Osteocyte (in vitro differentiated cells): ENCODE measurements around the gene FLOT2. TPM values are rescaled to one million over a fixed set of nuclear protein-coding genes. Genes with fewer than 3 reads are reported as not detected.

Source experiments
- DNase-seq: peaks from one replicate; pipeline ENCODE4 v3.0.0; 2021; ENCODE audit warnings: mixed read lengths; ENCODE audit not compliant: unreplicated experiment; ENCODE audit errors: extremely low spot score
- H3K27ac Mint-ChIP-seq: one replicate; pipeline ENCODE4 v1.8.0; 2021; ENCODE audit warnings: mild to moderate bottlenecking, mixed read lengths; ENCODE audit not compliant: unreplicated experiment
- H3K27me3 Mint-ChIP-seq: one replicate; pipeline ENCODE4 v1.8.0; 2021; ENCODE audit warnings: mixed read lengths; ENCODE audit not compliant: unreplicated experiment
- H3K36me3 Mint-ChIP-seq: one replicate; pipeline ENCODE4 v1.8.0; 2021; ENCODE audit warnings: mixed read lengths; ENCODE audit not compliant: unreplicated experiment
- H3K4me1 Mint-ChIP-seq: one replicate; pipeline ENCODE4 v1.8.0; 2021; ENCODE audit warnings: mixed read lengths; ENCODE audit not compliant: unreplicated experiment
- H3K4me3 Mint-ChIP-seq: one replicate; pipeline ENCODE4 v1.8.0; 2021; ENCODE audit warnings: mild to moderate bottlenecking, moderate library complexity, mixed read lengths; ENCODE audit not compliant: unreplicated experiment
- H3K9me3 Mint-ChIP-seq: one replicate; pipeline ENCODE4 v1.8.0; 2021; ENCODE audit warnings: mixed read lengths; ENCODE audit not compliant: unreplicated experiment
- total RNA-seq: library from RNA; stranded (reverse); gene quantifications from 2 replicates; pipeline ENCODE4 v1.2.1, GENCODE V29; 2021
- TF ChIP-seq, protein P1 (sequence below): fragments of 200-600 bp; sonication (generic); IDR thresholded peaks from 2 replicates; pipeline ENCODE4 v1.5.0; 2021; ENCODE audit warnings: antibody characterized with exemption, mild to moderate bottlenecking, moderate library complexity

FLOT2 gene
- total RNA-seq, 1 donor from 2014 or later = 95.8 TPM

DNA sequence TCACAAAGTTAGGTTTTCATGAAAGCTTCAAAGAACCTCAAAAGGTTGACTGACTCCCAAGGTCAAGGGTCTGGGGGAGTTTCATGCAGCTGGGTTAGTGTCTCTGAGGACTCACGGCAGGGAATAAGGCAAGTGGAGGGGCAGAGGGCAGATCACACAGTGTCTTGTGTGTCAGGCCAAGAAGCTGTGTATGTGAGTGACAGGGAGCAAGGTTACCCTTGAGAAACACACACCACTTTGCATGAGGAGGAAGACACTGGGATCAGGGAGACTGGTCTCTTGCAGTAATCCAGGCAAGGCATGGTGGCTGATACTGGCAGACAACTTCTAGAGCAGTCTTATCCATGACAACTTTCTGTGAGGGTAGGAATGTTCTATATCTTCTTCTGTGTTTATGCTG, 6.3 kb downstream of the FLOT2 start:
- Mint-ChIP-seq H3K36me3 (peaks cover 7% of the 10 kb centered on the region), H3K9me3 (no peaks in the 10 kb centered on the region), H3K27ac (no peak overlapping the region), H3K4me1 (peaks cover 37% of the 10 kb centered on the region), H3K27me3 (no peaks in the 10 kb centered on the region), H3K4me3 (no peak overlapping the region)
- TF ChIP-seq, protein P1, sequence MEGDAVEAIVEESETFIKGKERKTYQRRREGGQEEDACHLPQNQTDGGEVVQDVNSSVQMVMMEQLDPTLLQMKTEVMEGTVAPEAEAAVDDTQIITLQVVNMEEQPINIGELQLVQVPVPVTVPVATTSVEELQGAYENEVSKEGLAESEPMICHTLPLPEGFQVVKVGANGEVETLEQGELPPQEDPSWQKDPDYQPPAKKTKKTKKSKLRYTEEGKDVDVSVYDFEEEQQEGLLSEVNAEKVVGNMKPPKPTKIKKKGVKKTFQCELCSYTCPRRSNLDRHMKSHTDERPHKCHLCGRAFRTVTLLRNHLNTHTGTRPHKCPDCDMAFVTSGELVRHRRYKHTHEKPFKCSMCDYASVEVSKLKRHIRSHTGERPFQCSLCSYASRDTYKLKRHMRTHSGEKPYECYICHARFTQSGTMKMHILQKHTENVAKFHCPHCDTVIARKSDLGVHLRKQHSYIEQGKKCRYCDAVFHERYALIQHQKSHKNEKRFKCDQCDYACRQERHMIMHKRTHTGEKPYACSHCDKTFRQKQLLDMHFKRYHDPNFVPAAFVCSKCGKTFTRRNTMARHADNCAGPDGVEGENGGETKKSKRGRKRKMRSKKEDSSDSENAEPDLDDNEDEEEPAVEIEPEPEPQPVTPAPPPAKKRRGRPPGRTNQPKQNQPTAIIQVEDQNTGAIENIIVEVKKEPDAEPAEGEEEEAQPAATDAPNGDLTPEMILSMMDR = no peak
- no peak for DNase-seq

DNA sequence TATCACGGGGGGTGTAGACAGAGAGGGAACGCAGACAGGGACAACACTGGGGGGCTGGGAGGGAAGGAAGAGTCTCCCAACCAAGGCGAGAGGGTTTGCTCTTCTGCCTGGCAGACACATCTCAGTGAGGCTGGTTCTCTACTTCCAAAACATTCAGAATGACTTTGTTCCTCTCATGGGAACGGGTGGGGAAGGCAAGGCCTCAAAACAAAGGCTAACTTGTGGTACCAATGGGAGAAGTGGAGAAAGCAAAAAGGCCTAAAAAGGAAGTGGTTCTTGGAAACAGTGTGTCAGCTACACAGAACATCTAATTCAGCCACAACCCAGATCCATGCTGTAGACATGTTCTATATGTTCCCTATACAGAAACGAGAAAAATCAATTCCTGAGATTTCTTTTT, 7.5 kb downstream of the FLOT2 start:
- H3K9me3 Mint-ChIP-seq = no peaks in the 10 kb centered on the region
- TF ChIP-seq, protein P1 = no peak
- H3K4me3 Mint-ChIP-seq = no peak overlapping the region
- DNase-seq = no peak
- H3K27ac Mint-ChIP-seq = no peak overlapping the region
- peaks cover 8% of the 10 kb centered on the region for H3K36me3 Mint-ChIP-seq
- H3K27me3 Mint-ChIP-seq = no peaks in the 10 kb centered on the region
- H3K4me1 Mint-ChIP-seq = peaks cover 31% of the 10 kb centered on the region

DNA sequence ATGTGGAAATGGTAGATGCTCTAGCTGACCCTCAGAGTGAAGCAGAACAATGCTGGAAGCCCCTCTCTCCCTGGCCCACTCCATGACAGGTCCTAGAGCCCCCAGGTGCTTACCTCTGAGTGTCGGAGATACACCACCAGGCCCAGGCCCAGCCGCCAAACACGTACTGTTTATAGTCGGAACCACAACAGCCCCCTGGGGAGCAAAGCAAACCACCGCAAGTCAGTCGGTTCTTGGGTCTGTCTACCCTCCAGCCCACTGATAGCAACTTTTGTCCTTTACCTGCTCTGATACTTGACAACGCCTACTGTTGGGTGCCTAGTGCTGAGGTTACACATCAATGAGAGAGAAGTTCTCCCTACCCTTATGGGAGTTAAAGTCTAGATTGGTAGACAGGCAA, 8.7 kb downstream of the FLOT2 start:
- Mint-ChIP-seq H3K36me3 (peaks cover 11% of the 10 kb centered on the region), H3K9me3 (no peaks in the 10 kb centered on the region), H3K4me3 (no peak overlapping the region), H3K27me3 (no peaks in the 10 kb centered on the region), H3K4me1 (peaks cover 30% of the 10 kb centered on the region), H3K27ac (no peak overlapping the region)
- TF ChIP-seq, protein P1 = no peak
- no peak for DNase-seq

DNA sequence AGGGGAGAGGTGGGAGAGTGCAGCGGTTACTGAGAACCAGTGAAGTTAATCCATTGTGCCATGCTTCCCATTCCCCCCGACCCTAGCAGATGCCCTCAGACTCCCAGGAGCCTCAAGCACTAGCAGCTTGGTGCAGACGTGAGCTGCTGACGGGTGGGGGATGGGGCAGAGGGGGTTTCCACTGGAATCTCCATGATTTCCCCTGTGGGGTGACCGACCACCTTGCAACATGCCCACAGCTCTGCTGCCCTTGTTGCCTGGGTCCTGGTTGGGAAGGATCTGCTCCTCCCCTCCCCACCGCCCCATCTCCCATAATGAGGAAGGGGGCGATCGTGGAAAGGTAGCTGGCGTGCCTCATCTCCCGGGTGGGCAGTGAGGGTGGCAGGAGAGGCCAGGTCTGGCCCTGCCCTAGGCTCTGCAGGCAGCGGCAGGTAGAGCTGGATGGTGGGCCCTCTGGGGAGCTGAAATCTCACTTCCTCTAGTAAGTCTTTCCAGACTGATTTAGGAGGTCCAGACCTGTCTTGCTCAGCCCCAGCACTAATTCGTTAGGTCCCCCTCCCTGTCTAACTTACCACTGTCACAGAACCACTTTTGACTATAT, 9.6 kb downstream of the FLOT2 start:
- H3K9me3 Mint-ChIP-seq = no peaks in the 10 kb centered on the region
- no peak overlapping the region for H3K4me3 Mint-ChIP-seq
- no peaks in the 10 kb centered on the region for H3K27me3 Mint-ChIP-seq
- peaks cover 22% of the 10 kb centered on the region for H3K4me1 Mint-ChIP-seq
- H3K27ac Mint-ChIP-seq = no peak overlapping the region
- peaks cover 14% of the 10 kb centered on the region for H3K36me3 Mint-ChIP-seq
- DNase-seq = no peak
- TF ChIP-seq, protein P1 = no peak

DNA sequence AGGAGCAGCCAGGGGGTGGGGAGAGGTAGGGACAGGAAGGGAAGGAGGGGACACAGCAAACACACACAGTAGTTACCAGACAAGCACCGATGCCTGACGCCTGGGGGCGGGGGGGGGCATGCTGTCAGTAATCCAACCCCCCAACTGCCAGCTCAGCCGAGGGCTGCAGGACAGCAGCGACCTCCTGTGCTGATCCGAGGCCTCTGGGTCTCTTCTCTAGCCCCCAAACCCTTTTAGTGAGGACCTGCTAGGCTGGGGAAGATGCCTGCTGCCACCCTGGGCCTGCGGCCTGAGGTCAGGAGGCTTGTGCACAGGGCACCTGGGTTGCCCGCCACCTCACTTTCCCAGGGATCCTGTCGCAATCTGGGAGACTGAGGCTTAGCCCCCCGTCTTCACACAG, 11.6 kb downstream of the FLOT2 start:
- TF ChIP-seq, protein P1 = no peak
- Mint-ChIP-seq H3K27ac (no peak overlapping the region), H3K9me3 (no peaks in the 10 kb centered on the region), H3K36me3 (peaks cover 19% of the 10 kb centered on the region), H3K27me3 (no peaks in the 10 kb centered on the region), H3K4me1 (peaks cover 5% of the 10 kb centered on the region), H3K4me3 (no peak overlapping the region)
- no peak for DNase-seq
